PC-9 (cell line): ENCODE data around the gene KLHL1.

ENCODE experiments used
- EZH2 ChIP-seq: fragments of 200-600 bp; sonication (generic); IDR thresholded peaks from 2 replicates; pipeline ENCODE4 v1.8.0; 2017; ENCODE audit warnings: antibody characterized with exemption, low read depth
- TF ChIP-seq, protein P1 (sequence below): fragments of 200-600 bp; sonication (generic); conservative IDR thresholded peaks from 2 replicates; pipeline ENCODE4 v1.6.1; 2017; ENCODE audit warnings: mixed run types, antibody characterized with exemption, mild to moderate bottlenecking, moderate library complexity

DNA sequence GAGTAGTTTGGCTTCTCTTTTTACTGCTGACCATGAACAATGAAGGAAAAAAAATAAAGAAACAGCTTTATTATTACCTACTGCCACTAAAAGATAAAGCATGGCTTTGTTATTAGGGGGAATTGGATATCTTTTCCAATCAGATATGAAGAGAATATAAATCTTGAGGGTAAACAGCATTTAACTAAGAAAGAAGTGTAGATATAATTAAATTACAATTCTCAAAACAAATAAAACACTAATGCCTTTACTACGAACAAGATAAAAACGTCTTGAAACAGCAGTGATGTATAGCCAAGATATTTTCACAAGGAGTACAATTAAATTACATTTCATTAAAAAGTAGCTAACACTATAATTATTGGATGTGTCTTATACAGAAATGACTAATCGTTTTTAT is 426.5 kb downstream of the KLHL1 start:
- TF ChIP-seq, protein P1, sequence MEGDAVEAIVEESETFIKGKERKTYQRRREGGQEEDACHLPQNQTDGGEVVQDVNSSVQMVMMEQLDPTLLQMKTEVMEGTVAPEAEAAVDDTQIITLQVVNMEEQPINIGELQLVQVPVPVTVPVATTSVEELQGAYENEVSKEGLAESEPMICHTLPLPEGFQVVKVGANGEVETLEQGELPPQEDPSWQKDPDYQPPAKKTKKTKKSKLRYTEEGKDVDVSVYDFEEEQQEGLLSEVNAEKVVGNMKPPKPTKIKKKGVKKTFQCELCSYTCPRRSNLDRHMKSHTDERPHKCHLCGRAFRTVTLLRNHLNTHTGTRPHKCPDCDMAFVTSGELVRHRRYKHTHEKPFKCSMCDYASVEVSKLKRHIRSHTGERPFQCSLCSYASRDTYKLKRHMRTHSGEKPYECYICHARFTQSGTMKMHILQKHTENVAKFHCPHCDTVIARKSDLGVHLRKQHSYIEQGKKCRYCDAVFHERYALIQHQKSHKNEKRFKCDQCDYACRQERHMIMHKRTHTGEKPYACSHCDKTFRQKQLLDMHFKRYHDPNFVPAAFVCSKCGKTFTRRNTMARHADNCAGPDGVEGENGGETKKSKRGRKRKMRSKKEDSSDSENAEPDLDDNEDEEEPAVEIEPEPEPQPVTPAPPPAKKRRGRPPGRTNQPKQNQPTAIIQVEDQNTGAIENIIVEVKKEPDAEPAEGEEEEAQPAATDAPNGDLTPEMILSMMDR = no peak
- no peak for TF ChIP-seq EZH2
